Activated T-helper 1 cell treated with anti-CD3 and anti-CD28 coated beads, Interleukin-12 subunit alpha, Interleukin-12 subunit beta, Interleukin-2, Interleukin-4 antibody, amounts not matched to agents 30 ng/mL and 10 ng/mL and 1 ng/mL, durations not matched to agents 14 hours and 24 hours and 36 hours (primary cell): ENCODE results near the gene ZW10. TPM values are rescaled to one million over a fixed set of nuclear protein-coding genes. Genes with fewer than 3 reads are reported as not detected.
"Not testable (repeated sequence)": the region's sequence is repeated elsewhere in the genome, so short reads cannot be mapped to it uniquely, and the experiment has no call there.

Source experiments
- DNase-seq: peaks from one replicate; pipeline ENCODE4 v3.0.0; 2021; ENCODE audit warnings: low spot score
- H3K27ac Mint-ChIP-seq: one replicate; pipeline ENCODE4 v1.8.0; 2021; ENCODE audit warnings: mild to moderate bottlenecking, mixed read lengths
- H3K27me3 Mint-ChIP-seq: one replicate; pipeline ENCODE4 v1.8.0; 2022; ENCODE audit warnings: mild to moderate bottlenecking, moderate library complexity, mixed read lengths; ENCODE audit not compliant: insufficient read depth
- H3K36me3 Mint-ChIP-seq: one replicate; pipeline ENCODE4 v1.8.0; 2021; ENCODE audit warnings: low read depth, mixed read lengths
- H3K4me1 Mint-ChIP-seq: one replicate; pipeline ENCODE4 v1.8.0; 2021; ENCODE audit warnings: low read depth, mixed read lengths
- H3K4me3 Mint-ChIP-seq: one replicate; pipeline ENCODE4 v1.8.0; 2021; ENCODE audit warnings: mild to moderate bottlenecking, moderate library complexity, mixed read lengths
- H3K9me3 Mint-ChIP-seq: one replicate; pipeline ENCODE4 v1.8.0; 2021; ENCODE audit warnings: mixed read lengths
- intact Hi-C: fragments of 100-400 bp; cut with micrococcal nuclease; formaldehyde crosslinking; loops from one replicate; pipeline ENCODE4 v1.15.1; 2024
- total RNA-seq: library from RNA; stranded (reverse); gene quantifications from 2 replicates; pipeline ENCODE4 v1.2.3, GENCODE V29; 2022

Gene ZW10
- total RNA-seq, 1 donor from 2014 or later: 22.6 TPM

- DNase-seq: no peak
- intact Hi-C loops: loop anchor here (1.0 to 10.0 kb wide), 2 partner anchors 136 to 426 kb away; no protein-coding TSS in a partner anchor
- peaks cover under 1% of the 10 kb centered on the region for H3K4me1 Mint-ChIP-seq
- H3K9me3 Mint-ChIP-seq: no peaks in the 10 kb centered on the region
- no peak overlapping the region for H3K4me3 Mint-ChIP-seq
- H3K27me3 Mint-ChIP-seq: no peaks in the 10 kb centered on the region
- H3K27ac Mint-ChIP-seq: no peak overlapping the region
- peaks cover 17% of the 10 kb centered on the region for H3K36me3 Mint-ChIP-seq
These were observed 42.4 kb downstream of the ZW10 start for GRCh38 chr11:113730887-113731726.

- Mint-ChIP-seq H3K27me3 (no peaks in the 10 kb centered on the region), H3K9me3 (no peaks in the 10 kb centered on the region), H3K4me1 (no peaks in the 10 kb centered on the region), H3K4me3 (no peak overlapping the region), H3K27ac (no peak overlapping the region), H3K36me3 (peaks cover 17% of the 10 kb centered on the region)
- no peak for DNase-seq
- intact Hi-C loops: no loop called here
These were observed 44.0 kb downstream of the ZW10 start for GRCh38 chr11:113729456-113729855.

- intact Hi-C loops: no loop called here
- no peaks in the 10 kb centered on the region for H3K27me3 Mint-ChIP-seq
- H3K27ac Mint-ChIP-seq: no peak overlapping the region
- no peaks in the 10 kb centered on the region for H3K4me1 Mint-ChIP-seq
- DNase-seq: no peak
- H3K4me3 Mint-ChIP-seq: no peak overlapping the region
- no peaks in the 10 kb centered on the region for H3K9me3 Mint-ChIP-seq
- peaks cover 11% of the 10 kb centered on the region for H3K36me3 Mint-ChIP-seq
These were observed 44.7 kb downstream of the ZW10 start for GRCh38 chr11:113728814-113729213.

DNA sequence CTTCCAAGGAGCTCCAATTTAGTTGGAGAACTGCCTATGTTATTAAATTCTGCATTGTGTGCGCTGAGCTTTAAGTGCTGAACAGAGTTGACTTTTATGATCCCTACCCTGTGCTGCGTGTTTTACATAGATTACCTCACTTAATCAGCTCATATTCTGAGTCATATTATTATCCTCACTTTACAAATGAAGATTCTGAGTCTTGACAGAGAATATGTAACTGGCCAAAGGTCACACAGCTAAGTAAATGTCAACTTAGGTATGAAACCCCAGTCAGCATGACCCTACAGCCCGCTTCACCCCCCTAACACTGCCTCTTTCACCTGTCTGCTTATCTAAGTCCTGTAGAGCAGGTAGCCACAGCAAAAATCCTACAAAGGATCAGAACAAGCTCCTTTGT is 47.6 kb downstream of the ZW10 start:
- Mint-ChIP-seq H3K4me1 (no peaks in the 10 kb centered on the region), H3K4me3 (no peak overlapping the region), H3K27ac (no peak overlapping the region), H3K9me3 (no peaks in the 10 kb centered on the region), H3K27me3 (no peaks in the 10 kb centered on the region), H3K36me3 (peaks cover 4% of the 10 kb centered on the region)
- intact Hi-C loops: no loop called here
- no peak for DNase-seq

DNA sequence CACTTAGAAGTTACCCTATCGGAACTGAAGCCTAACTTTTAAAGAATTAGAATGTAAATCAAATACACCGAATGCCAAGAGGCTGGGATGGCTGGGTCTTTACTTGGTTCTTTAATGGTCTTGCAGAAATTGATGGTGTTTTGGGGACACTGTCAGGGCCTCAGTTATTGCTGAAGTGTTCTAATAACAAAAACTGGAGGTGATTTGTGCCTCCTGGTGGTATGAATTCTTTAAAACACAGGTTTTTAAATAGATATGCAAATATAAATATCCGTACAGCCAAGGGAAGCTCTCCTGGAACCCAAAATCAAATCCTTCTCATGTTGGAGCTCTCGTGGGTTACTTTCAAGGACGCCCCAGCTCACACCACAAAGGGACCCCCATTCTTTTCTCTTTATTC is 48.1 kb downstream of the ZW10 start:
- no peaks in the 10 kb centered on the region for H3K4me1 Mint-ChIP-seq
- H3K27ac Mint-ChIP-seq: no peak overlapping the region
- no peak for DNase-seq
- no peak overlapping the region for H3K4me3 Mint-ChIP-seq
- no peaks in the 10 kb centered on the region for H3K9me3 Mint-ChIP-seq
- intact Hi-C loops: no loop called here
- H3K36me3 Mint-ChIP-seq: peaks cover 4% of the 10 kb centered on the region
- no peaks in the 10 kb centered on the region for H3K27me3 Mint-ChIP-seq

DNA sequence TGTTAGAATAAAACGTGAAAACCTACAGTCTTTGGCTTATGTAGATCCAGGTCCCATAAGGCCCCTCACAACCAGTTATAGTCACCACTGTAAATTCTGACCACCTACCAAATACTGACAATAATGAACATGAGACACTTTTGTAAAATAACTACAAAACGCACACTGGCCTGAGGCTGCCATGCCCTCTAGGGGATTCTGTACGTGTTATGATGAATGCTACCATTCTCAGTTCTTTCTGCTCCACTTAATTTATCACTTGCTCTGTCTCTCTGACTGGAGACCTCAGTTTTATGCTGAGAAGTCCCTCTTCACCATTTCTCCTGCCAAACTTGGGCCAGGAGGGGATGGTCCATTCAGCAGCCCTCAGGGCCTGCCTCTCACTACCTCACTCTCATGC is 48.7 kb downstream of the ZW10 start:
- no peaks in the 10 kb centered on the region for H3K9me3 Mint-ChIP-seq
- H3K4me1 Mint-ChIP-seq: no peaks in the 10 kb centered on the region
- H3K27ac Mint-ChIP-seq: no peak overlapping the region
- no peaks in the 10 kb centered on the region for H3K27me3 Mint-ChIP-seq
- no peak overlapping the region for H3K4me3 Mint-ChIP-seq
- peaks cover 4% of the 10 kb centered on the region for H3K36me3 Mint-ChIP-seq
- no peak for DNase-seq
- intact Hi-C loops: no loop called here

DNA sequence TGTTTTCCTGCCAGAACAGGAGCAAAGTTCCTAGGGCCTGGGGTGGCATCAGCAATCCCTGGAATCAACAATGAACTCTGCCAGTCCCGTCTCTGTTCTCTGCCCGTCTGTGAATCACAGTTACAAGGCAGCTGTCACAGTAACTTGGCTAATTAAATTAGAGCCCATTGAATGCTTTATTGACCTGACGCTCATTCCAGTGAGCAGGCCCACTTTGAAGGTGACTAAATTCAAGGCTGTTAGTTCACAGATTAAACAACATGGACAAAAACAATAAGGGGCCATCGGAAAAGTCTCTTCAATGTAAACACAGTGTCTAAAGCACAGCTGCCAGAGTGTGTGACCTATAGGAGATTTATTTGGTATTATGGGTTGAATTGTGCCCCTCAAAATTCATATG is 49.7 kb downstream of the ZW10 start:
- no peak for DNase-seq
- Mint-ChIP-seq H3K9me3 (no peaks in the 10 kb centered on the region), H3K27me3 (no peaks in the 10 kb centered on the region), H3K4me3 (no peak overlapping the region), H3K4me1 (no peaks in the 10 kb centered on the region), H3K36me3 (peaks cover 4% of the 10 kb centered on the region), H3K27ac (no peak overlapping the region)
- intact Hi-C loops: no loop called here

DNA sequence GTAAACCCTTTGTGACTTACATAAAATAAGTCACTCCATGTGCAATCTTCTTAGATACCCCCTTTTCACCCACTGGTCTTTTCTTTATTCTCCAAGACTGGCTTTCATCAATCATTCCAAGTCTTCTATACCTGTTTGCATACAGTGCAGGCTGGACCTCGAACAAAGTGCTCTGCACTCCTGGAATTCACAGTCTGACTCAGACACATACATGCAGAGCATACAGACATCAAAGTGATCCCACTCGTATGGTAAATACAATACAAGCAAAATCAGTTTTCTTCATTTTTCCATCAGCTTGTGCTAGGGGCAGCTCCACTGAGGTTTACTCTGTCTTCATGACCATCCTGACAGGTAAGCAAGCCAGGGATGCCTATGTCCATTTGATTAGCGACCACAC is 50.6 kb downstream of the ZW10 start:
- no peaks in the 10 kb centered on the region for H3K4me1 Mint-ChIP-seq
- H3K27ac Mint-ChIP-seq: no peak overlapping the region
- H3K27me3 Mint-ChIP-seq: no peaks in the 10 kb centered on the region
- H3K9me3 Mint-ChIP-seq: no peaks in the 10 kb centered on the region
- intact Hi-C loops: no loop called here
- DNase-seq: no peak
- H3K4me3 Mint-ChIP-seq: no peak overlapping the region
- H3K36me3 Mint-ChIP-seq: peaks cover 4% of the 10 kb centered on the region

GRCh38 chr11:113722221-113722620 is 51.3 kb downstream of the ZW10 start:
- Mint-ChIP-seq H3K4me3 (no peak overlapping the region), H3K9me3 (no peaks in the 10 kb centered on the region), H3K27me3 (no peaks in the 10 kb centered on the region), H3K4me1 (no peaks in the 10 kb centered on the region), H3K36me3 (peaks cover 5% of the 10 kb centered on the region), H3K27ac (no peak overlapping the region)
- DNase-seq: no peak
- intact Hi-C loops: no loop called here

- Mint-ChIP-seq H3K4me1 (no peaks in the 10 kb centered on the region), H3K27ac (no peak overlapping the region), H3K36me3 (peaks cover 9% of the 10 kb centered on the region), H3K4me3 (no peak overlapping the region), H3K9me3 (no peaks in the 10 kb centered on the region), H3K27me3 (no peaks in the 10 kb centered on the region)
- DNase-seq: no peak
- intact Hi-C loops: no loop called here
These were observed 51.9 kb downstream of the ZW10 start for GRCh38 chr11:113721462-113722066.

- H3K4me1 Mint-ChIP-seq, DNase-seq, H3K27ac Mint-ChIP-seq, H3K4me3 Mint-ChIP-seq, H3K9me3 Mint-ChIP-seq, H3K36me3 Mint-ChIP-seq, H3K27me3 Mint-ChIP-seq, intact Hi-C loops: not testable (repeated sequence)
These were observed 53.0 kb downstream of the ZW10 start for GRCh38 chr11:113720478-113720877.

DNA sequence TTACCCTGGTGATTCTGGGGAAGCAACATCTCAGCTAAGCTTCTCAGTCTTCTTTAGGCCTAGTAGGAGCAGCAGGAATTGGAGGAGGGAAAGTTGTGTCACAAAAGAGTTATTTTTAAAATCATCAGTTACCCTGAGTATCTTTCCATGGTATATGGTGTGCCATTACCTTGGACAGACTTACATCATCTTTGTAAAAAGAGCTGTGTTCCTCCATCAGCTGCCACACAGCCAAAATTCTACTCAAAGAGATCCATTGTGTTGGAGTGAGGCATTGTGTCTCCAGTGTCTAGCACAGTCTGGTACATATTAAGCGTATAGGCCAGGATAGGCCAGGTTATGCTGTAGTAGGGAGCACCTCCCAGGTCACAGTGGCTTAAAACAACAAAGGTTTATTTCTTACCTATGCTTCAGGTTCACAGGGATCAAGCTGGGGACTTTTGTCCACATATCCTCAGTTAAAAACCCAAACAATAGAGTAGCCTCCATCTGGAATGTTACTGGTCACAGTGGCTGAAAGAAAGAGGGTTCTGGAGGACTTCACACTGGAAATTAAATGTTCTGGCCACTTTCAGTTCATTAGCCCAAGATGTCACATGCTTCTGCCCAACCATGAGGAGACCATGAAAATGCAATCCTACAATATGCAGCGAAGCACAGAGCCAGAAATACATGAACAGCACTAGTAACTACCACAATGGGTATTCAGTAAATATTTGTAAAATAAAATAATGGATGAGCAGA is 57.4 kb downstream of the ZW10 start:
- no peak for DNase-seq
- no peaks in the 10 kb centered on the region for H3K9me3 Mint-ChIP-seq
- H3K27me3 Mint-ChIP-seq: no peaks in the 10 kb centered on the region
- H3K4me1 Mint-ChIP-seq: no peaks in the 10 kb centered on the region
- H3K36me3 Mint-ChIP-seq: peaks cover 5% of the 10 kb centered on the region
- intact Hi-C loops: no loop called here
- no peak overlapping the region for H3K27ac Mint-ChIP-seq
- no peak overlapping the region for H3K4me3 Mint-ChIP-seq

GRCh38 chr11:113715273-113715672 is 58.2 kb downstream of the ZW10 start:
- Mint-ChIP-seq H3K27me3 (no peaks in the 10 kb centered on the region), H3K27ac (no peak overlapping the region), H3K4me3 (no peak overlapping the region), H3K36me3 (peaks cover 5% of the 10 kb centered on the region), H3K9me3 (no peaks in the 10 kb centered on the region), H3K4me1 (no peaks in the 10 kb centered on the region)
- DNase-seq: no peak
- intact Hi-C loops: no loop called here
